ENCODE data around the gene PLXNB1.

PLXNB1 gene

GRCh38 chr3:48367201-48367600 is 62.7 kb downstream of the PLXNB1 start:
- no peak for DNase-seq (ENCODE audit: low read depth)

- no peak for DNase-seq (ENCODE audit: low read depth)
Observed at GRCh38 chr3:48364840-48365239, 65.0 kb downstream of the PLXNB1 start.

- no peak for DNase-seq (ENCODE audit: low read depth)
Observed at GRCh38 chr3:48361928-48362327, 68.0 kb downstream of the PLXNB1 start.

GRCh38 chr3:48356419-48356818 is 73.5 kb downstream of the PLXNB1 start:
- no peak for DNase-seq (ENCODE audit: low read depth)

GRCh38 chr3:48353987-48354386 is 75.9 kb downstream of the PLXNB1 start:
- no peak for DNase-seq (ENCODE audit: low read depth)
